H1 (cell line): Measurements from ENCODE around the gene DAB2IP. TPM values are rescaled to one million over a fixed set of nuclear protein-coding genes. Genes with fewer than 3 reads are reported as not detected.

Experiments
- CTCF ChIA-PET: fragments of 300-600 bp; sonication (Branson Sonifier 250); formaldehyde crosslinking; loops from one replicate; lab custom pipeline; 2021; ENCODE audit not compliant: partially characterized antibody; lab: Charles Lee
- POLR2A ChIA-PET: fragments of 300-600 bp; sonication (Branson Sonifier 250); formaldehyde crosslinking; loops from one replicate; lab custom pipeline; 2021; ENCODE audit warnings: inconsistent platforms; ENCODE audit not compliant: partially characterized antibody; lab: Charles Lee
- DNase-seq, 2 experiments: peaks; one replicate each; pipeline versions ENCODE4 v3.0.0 to v3.0.0-alpha.2; 2010 to 2022; ENCODE audit warnings: low spot score in 2 of 2, low read depth in 1 of 2, mixed read lengths in 1 of 2
- FAIRE-seq: peaks from 2 replicates; lab custom pipeline; 2011; peaks lifted over from hg19 to GRCh38; lab: Jason Lieb, UNC
- H2AFZ ChIP-seq: 2 replicates; pipeline ENCODE4 v1.8.1; 2012; ENCODE audit warnings: low read length, inconsistent platforms
- H2AK5ac ChIP-seq: 2 replicates; pipeline ENCODE4 v1.6.1; 2013; ENCODE audit warnings: low read depth, low read length
- H2BK120ac ChIP-seq: replicated peaks from 2 replicates; pipeline ENCODE3; 2013; ENCODE audit warnings: low read depth, low read length, inconsistent platforms
- H2BK12ac ChIP-seq: 2 replicates; pipeline ENCODE4 v1.6.1; 2013; ENCODE audit warnings: low read depth, low read length
- H2BK15ac ChIP-seq: 2 replicates; pipeline ENCODE4 v1.6.1; 2013; ENCODE audit warnings: low read length
- H2BK20ac ChIP-seq: 2 replicates; pipeline ENCODE4 v1.6.1; 2013; ENCODE audit warnings: low read length
- H2BK5ac ChIP-seq: 2 replicates; pipeline ENCODE4 v1.6.1; 2013; ENCODE audit warnings: low read depth, low read length
- H3K14ac ChIP-seq: 2 replicates; pipeline ENCODE4 v1.6.1; 2013; ENCODE audit warnings: inconsistent platforms; ENCODE audit not compliant: insufficient read length
- H3K18ac ChIP-seq: 2 replicates; pipeline ENCODE4 v1.6.1; 2013; ENCODE audit warnings: low read length; ENCODE audit errors: extremely low read depth
- H3K23ac ChIP-seq: 2 replicates; pipeline ENCODE4 v1.6.1; 2013; ENCODE audit warnings: inconsistent platforms; ENCODE audit not compliant: insufficient read length
- H3K23me2 ChIP-seq: 2 replicates; pipeline ENCODE4 v1.6.1; 2013; ENCODE audit warnings: low read depth, low read length
- H3K27ac ChIP-seq: 2 replicates; pipeline ENCODE4 v1.6.1; 2011; ENCODE audit warnings: low read depth, low read length, inconsistent platforms
- H3K27me3 ChIP-seq, 4 experiments: replicated peaks in 1 of 4; 1 replicate in 1 of 4; 2 replicates in 3 of 4; pipeline versions ENCODE4 v1.6.1 to v1.8.1; 2011 to 2013; ENCODE audit warnings: low read length in 3 of 4, mild to moderate bottlenecking in 3 of 4, inconsistent platforms in 2 of 4, mixed read lengths in 2 of 4, moderate library complexity in 1 of 4; ENCODE audit not compliant: control insufficient read depth in 3 of 4, insufficient read depth in 3 of 4; ENCODE audit errors: extremely low read depth in 1 of 4
- H3K36me3 ChIP-seq, 4 experiments: 2 replicates each; pipeline versions ENCODE4 v1.6.1 to v1.8.1; 2011 to 2013; ENCODE audit warnings: mild to moderate bottlenecking in 4 of 4, low read length in 3 of 4, moderate library complexity in 2 of 4, control low read depth in 1 of 4, inconsistent platforms in 1 of 4; ENCODE audit not compliant: insufficient read depth in 4 of 4, control insufficient read depth in 2 of 4
- H3K4ac ChIP-seq: replicated peaks from 2 replicates; pipeline ENCODE3; 2013; ENCODE audit warnings: low read length, low read depth, mixed read lengths, inconsistent platforms; ENCODE audit not compliant: insufficient read length
- H3K4me1 ChIP-seq, 4 experiments: replicated peaks in 1 of 4; 1 replicate in 1 of 4; 2 replicates in 3 of 4; pipeline versions ENCODE4 v1.6.1 to v1.8.1; 2011 to 2013; ENCODE audit warnings: low read length in 3 of 4, inconsistent platforms in 2 of 4, mixed read lengths in 1 of 4; ENCODE audit not compliant: insufficient read depth in 4 of 4, control insufficient read depth in 3 of 4
- H3K4me2 ChIP-seq, 2 experiments: 2 replicates each; pipeline versions ENCODE4 v1.6.1 to v1.8.1; 2011 to 2013; ENCODE audit warnings: low read depth in 2 of 2, low read length in 2 of 2, control low read depth in 1 of 2, inconsistent platforms in 1 of 2, mild to moderate bottlenecking in 1 of 2; ENCODE audit not compliant: insufficient read depth in 1 of 2
- H3K4me3 ChIP-seq, 4 experiments: fragments of 200-600, 300-600 bp in 1 of 4; sonication (generic), shearing (Covaris generic), sonication (Bioruptor Twin) in 1 of 4; 2 replicates each; pipeline versions ENCODE4 v1.5.1 to v1.8.1; 2011 to 2016; ENCODE audit warnings: low read length in 4 of 4, low read depth in 3 of 4, control low read depth in 2 of 4, inconsistent platforms in 2 of 4, mild to moderate bottlenecking in 2 of 4, mixed read lengths in 1 of 4, moderate library complexity in 1 of 4; ENCODE audit not compliant: insufficient read depth in 2 of 4; ENCODE audit errors: extremely low read depth in 1 of 4
- H3K56ac ChIP-seq: replicated peaks from 2 replicates; pipeline ENCODE3; 2013; ENCODE audit warnings: low read depth, mild to moderate bottlenecking, mixed read lengths, low read length, inconsistent platforms; ENCODE audit not compliant: insufficient read length
- H3K79me1 ChIP-seq: 2 replicates; pipeline ENCODE4 v1.6.1; 2013; ENCODE audit warnings: low read depth, low read length, control low read depth
- H3K79me2 ChIP-seq, 2 experiments: 2 replicates each; pipeline versions ENCODE4 v1.6.1 to v1.8.1; 2012 to 2013; ENCODE audit warnings: low read length in 2 of 2, mild to moderate bottlenecking in 2 of 2, inconsistent platforms in 1 of 2; ENCODE audit not compliant: insufficient read depth in 2 of 2, control insufficient read depth in 1 of 2
- H3K9ac ChIP-seq, 4 experiments: replicated peaks in 1 of 4; 1 replicate in 1 of 4; 2 replicates in 3 of 4; pipeline versions ENCODE4 v1.6.1 to v1.8.1; 2011 to 2013; ENCODE audit warnings: low read depth in 3 of 4, low read length in 3 of 4, control low read depth in 2 of 4, mild to moderate bottlenecking in 2 of 4, moderate library complexity in 2 of 4, inconsistent platforms in 1 of 4; ENCODE audit errors: extremely low read depth in 1 of 4
- H3K9me3 ChIP-seq, 2 experiments: 2 replicates each; pipeline versions ENCODE4 v1.6.1 to v1.8.1; 2012 to 2013; ENCODE audit warnings: mild to moderate bottlenecking in 2 of 2, moderate library complexity in 2 of 2, control low read depth in 1 of 2, inconsistent platforms in 1 of 2, low read depth in 1 of 2, low read length in 1 of 2, mixed read lengths in 1 of 2; ENCODE audit not compliant: insufficient read depth in 2 of 2
- H4K20me1 ChIP-seq, 2 experiments: replicated peaks in 1 of 2; 2 replicates each; pipeline versions ENCODE3 to v1.8.1; 2011 to 2013; ENCODE audit warnings: inconsistent platforms in 2 of 2, low read length in 2 of 2, mild to moderate bottlenecking in 1 of 2; ENCODE audit not compliant: insufficient read depth in 2 of 2, control insufficient read depth in 1 of 2
- H4K5ac ChIP-seq: 2 replicates; pipeline ENCODE4 v1.6.1; 2013; ENCODE audit warnings: low read length, low read depth, mixed read lengths, inconsistent platforms; ENCODE audit not compliant: insufficient read length
- H4K8ac ChIP-seq: 2 replicates; pipeline ENCODE4 v1.8.0; 2013; ENCODE audit warnings: mild to moderate bottlenecking, moderate library complexity, low read length, inconsistent platforms; ENCODE audit not compliant: insufficient read depth; ENCODE audit errors: extremely low read depth
- H4K91ac ChIP-seq: replicated peaks from 2 replicates; pipeline ENCODE3; 2013; ENCODE audit warnings: low read length, mixed read lengths, inconsistent platforms; ENCODE audit not compliant: insufficient read length
- RBBP5 ChIP-seq: IDR thresholded peaks from 2 replicates; pipeline ENCODE4 v1.7.1; 2012; ENCODE audit warnings: low read depth, mild to moderate bottlenecking, inconsistent platforms, low read length, moderate library complexity, borderline replicate concordance
- SIN3A ChIP-seq, 2 experiments: IDR thresholded peaks in 1 of 2; conservative IDR thresholded peaks in 1 of 2; 2 replicates each; pipeline ENCODE4 v1.6.1; 2011 to 2012; ENCODE audit warnings: low read length in 2 of 2, improper control_type of control experiment in 1 of 2, low read depth in 1 of 2, mild to moderate bottlenecking in 1 of 2
- SIRT6 ChIP-seq: IDR thresholded peaks from one replicate; pipeline ENCODE4 v1.7.1; 2012; ENCODE audit warnings: low read length, inconsistent platforms
- SUZ12 ChIP-seq: fragments of 200-600 bp; sonication (generic); IDR thresholded peaks from 2 replicates; pipeline ENCODE4 v1.6.1; 2012; ENCODE audit warnings: mild to moderate bottlenecking, inconsistent platforms, low read length, moderate library complexity, mixed read lengths
- WGBS, 2 experiments: shearing (Covaris generic) in 1 of 2; methylation state at CpG; one replicate each; pipeline versions ENCODE4 v1.1.6 to v1.1.7; 2013 to 2015; ENCODE audit warnings: low lambda C conversion rate in 2 of 2, mixed read lengths in 2 of 2, inconsistent platforms in 1 of 2, low coverage in 1 of 2, missing lambda C conversion rate in 1 of 2; ENCODE audit not compliant: insufficient replicate concordance in 2 of 2, insufficient coverage in 1 of 2, insufficient read length in 1 of 2; ENCODE audit errors: extremely low coverage in 1 of 2, missing lambda C conversion rate in 1 of 2; 5-methylcytosine and 5-hydroxymethylcytosine counted together
- polyA plus RNA-seq, 7 experiments: library from polyadenylated mRNA; depleted of rRNA in 3 of 7; stranded (reverse) in 5 of 7; unstranded in 2 of 7; fragments of >200 nt in 5 of 7; fragments of 200-250 nt in 2 of 7; gene quantifications; 1 replicate in 5 of 7; 2 replicates in 1 of 7; 4 replicates in 1 of 7; pipeline versions ENCODE4 v1.2.1 to v1.2.3, GENCODE V29; 2011 to 2013; ENCODE audit warnings: missing spikeins in 2 of 7, mixed read lengths in 2 of 7
- total RNA-seq: library from RNA; stranded (reverse); fragmentation: NEBNext Ultra II Directional; extraction: Animal tissue kit (Norgen Biotek cat#: 25700); gene quantifications from 2 replicates; pipeline ENCODE4 v1.2.1, GENCODE V29; 2021
- TF ChIP-seq, protein P1 (sequence below): IDR thresholded peaks from 2 replicates; pipeline ENCODE4 v1.6.1; 2012; ENCODE audit warnings: inconsistent platforms

Gene DAB2IP
- total and polyA plus RNA-seq, 2 of the 8 experiments (the other 6 are each of a cell fraction or from before 2014, with no cell fraction given) = 19.7 to 39.5 TPM

DNA sequence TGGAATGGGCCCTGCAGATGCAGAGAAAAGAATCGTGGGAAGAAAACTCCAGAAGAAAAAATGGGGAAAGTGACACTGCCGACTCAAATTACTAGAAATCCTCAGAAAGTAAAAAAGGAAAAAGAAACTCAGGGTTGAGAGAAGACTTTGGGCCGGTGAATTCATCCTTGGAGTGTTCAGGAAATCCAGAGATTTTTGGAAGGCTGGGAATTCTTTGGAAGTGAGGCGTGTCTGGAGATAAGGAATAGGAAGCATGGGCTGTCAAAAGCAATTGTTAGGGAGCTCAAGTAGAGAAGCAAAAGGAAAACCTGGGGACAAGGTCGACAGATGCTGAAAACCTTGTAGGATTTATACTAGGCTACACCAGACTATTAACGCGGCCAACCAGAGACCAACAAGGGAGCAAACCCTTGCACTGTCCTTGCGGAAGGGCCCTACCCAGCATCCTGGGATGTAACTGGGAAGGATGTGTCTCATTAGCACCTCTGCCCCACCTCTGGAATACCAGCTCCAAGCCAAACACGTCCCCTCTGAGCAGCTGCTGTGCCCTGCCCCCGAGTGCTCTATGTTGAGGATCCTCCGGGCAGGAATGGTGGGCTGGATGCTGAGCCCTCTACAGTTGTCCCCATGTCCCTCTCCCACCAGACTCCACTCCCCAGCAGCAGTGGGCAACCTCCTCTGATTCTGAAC is 11.6 kb downstream of the DAB2IP start:
- Histone ChIP-seq H2AK5ac (no peak overlapping the region), H3K36me3 (no peaks in the 10 kb centered on the region), H4K8ac (no peak overlapping the region; the same call in 1 of the 2 replicates), H3K4ac (no peak overlapping the region), H4K20me1 (peaks cover 6 to 24% of the 10 kb centered on the region in 2 experiments), H3K27ac (no peak overlapping the region), H3K9ac (no peak overlapping the region), H3K79me1 (peaks cover 7% of the 10 kb centered on the region), H2AFZ (no peak overlapping the region), H4K5ac (no peak overlapping the region), H3K23me2 (0 out of 2 replicates have a peak, but pooled peaks cover 1% of the 10 kb centered on the region), H3K4me3 (no peak overlapping the region), H2BK5ac (no peak overlapping the region), H3K9me3 (no peaks in the 10 kb centered on the region), H3K4me1 (peaks cover 0 to 7% (median 1%) of the 10 kb centered on the region in 4 experiments; a peak in 2 of 7 replicates), H3K27me3 (no peaks in the 10 kb centered on the region; a peak in 1 of 7 replicates), H4K91ac (no peak overlapping the region), H3K79me2 (peaks cover 0 to 6% of the 10 kb centered on the region in 2 experiments; a peak in 1 of 4 replicates), H3K18ac (no peak overlapping the region), H2BK20ac (no peak overlapping the region), H3K23ac (peak overlapping the region; percentile 43), H2BK12ac (no peak overlapping the region), H3K14ac (no peak overlapping the region), H3K56ac (no peak overlapping the region), H2BK120ac (no peak overlapping the region), H3K4me2 (0 out of 4 replicates have a peak overlapping the region, but pooled peaks of 1 of the 2 experiments have one; percentile 27), H2BK15ac (no peak overlapping the region)
- TF ChIP-seq, protein P1, sequence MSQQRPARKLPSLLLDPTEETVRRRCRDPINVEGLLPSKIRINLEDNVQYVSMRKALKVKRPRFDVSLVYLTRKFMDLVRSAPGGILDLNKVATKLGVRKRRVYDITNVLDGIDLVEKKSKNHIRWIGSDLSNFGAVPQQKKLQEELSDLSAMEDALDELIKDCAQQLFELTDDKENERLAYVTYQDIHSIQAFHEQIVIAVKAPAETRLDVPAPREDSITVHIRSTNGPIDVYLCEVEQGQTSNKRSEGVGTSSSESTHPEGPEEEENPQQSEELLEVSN = no peak
- TF ChIP-seq SIRT6 = no peak
- TF ChIP-seq SUZ12 = no peak
- no peak for TF ChIP-seq SIN3A (conservative IDR thresholded peaks at IDR 0.05 in 1 of 2, IDR thresholded peaks at IDR 0.05 in 1 of 2; ENCODE audit: low read depth in 1 of 2, low read length in 2 of 2)
- no peak for TF ChIP-seq RBBP5
- FAIRE-seq = no peak
- 74% methylated on average over 11 of the region's 11 CpGs; no CpG with 5 or more reads in 1 of the 2 experiments for WGBS, 2 experiments
- POLR2A ChIA-PET = interaction anchor here (0.9 kb wide), 1 partner anchor 11 kb away, joined by 3 read pairs; no protein-coding TSS in a partner anchor
- CTCF ChIA-PET = interaction anchor here (0.7 to 7.9 kb wide), 14 partner anchors 10 to 117 kb away, joined by 3 to 56 read pairs (median 4); no protein-coding TSS in a partner anchor
- DNase-seq = no peak
